Stimulated activated CD8-positive, alpha-beta memory T cell treated with anti-CD3 and anti-CD28 coated beads, Interleukin-7, amount 100 ng/mL, for 24 hours (primary cell): ENCODE data around the gene ADGRL3.

Experiments
- DNase-seq: peaks from one replicate; pipeline ENCODE4 v3.0.0-alpha.2; 2020; ENCODE audit warnings: low read depth

The ADGRL3 gene

DNA sequence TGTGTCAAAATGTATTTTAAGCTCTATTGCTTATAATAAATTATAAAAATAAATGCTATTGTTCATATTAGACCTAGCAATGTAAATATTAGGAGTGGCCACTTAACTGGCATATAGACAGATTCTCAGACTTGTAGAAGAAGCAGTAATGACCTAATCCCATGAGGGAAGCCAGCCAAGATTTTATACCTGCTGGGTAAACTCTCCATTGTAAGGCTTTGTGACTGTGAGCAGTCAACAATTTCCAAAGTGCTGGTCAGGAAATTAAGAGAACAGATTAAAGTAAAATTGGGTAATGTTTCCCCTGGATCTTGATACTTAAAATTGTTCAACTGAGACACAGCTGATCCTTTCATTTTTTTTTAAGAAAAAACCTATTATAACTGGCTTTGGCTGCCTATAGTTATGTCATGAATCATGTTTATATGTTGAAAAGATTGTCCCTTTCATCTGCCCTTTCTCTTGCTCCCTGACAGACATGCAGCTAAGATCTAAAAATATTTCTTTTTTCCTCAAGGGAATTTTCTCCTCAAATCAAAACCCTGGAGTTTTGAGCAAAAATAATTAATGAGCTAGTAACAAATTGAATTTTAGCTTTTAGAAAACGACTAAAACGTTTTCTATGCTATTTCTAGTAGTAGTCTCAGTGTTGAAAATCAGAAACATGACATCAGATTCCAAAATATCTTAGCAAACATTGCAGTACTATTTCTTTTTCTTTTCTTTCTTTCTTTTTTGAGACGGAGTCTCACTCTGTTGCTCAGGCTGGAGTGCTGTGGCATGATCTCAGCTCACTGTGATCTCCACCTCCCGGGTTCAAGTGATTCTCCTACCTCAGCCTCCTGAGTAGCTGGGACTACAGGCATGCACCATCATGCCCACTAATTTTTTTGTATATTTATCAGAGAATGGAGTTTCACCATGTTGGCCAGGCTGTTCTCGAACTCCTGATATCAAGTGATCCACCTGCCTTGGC lies 77.9 kb downstream of the ADGRL3 start:
- DNase-seq, result no peak

DNA sequence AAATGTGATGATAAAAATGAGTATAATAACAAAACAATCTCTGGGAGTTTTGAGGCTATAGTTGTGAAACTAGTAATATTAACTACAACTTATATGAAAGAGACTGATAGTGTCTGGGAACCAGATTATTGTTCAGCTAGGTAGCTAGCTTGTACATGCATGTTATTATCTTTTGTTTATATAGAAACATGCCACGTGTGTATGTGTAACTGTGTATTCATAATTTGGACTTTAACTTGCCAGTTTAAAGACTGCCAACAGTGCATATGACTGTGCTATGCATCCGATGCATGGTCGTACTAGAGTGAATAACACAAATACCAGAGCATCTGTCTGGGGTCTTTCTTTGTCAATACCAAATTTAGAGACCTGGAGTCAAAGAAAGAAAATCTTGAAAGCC lies 92.2 kb downstream of the ADGRL3 start:
- no peak for DNase-seq

DNA sequence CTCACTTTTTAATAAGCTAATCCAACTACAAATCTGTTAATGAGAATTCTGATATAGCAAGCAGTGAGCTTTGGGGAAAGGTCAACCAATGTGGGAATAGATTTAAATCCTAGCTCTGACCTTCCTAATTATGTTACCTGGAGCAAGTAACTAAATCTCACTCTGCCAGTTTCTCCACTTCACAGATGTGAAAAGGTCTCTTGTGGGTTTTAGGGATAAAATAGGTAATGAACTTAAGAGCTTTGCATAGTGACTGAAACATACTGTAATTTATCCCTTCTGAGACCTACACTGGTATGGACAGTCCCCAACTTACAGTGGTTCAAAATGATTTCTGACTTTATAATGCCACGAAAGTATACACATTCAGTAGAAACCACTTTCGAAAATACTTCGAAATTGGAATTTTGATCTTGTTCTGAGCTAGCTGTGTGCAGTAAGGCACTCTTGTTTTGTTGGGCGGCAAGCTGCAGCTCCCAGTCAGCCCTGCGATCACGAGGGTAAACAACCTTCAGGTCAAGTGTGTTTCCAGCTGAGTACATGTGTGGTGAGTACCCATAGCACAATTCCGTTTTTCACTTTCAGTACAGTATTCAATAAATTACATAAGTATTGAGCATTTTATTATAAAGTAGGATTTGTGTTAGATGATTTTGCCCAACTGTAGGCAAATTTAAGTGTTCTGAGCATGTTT lies 93.7 kb downstream of the ADGRL3 start:
- DNase-seq, result no peak

DNA sequence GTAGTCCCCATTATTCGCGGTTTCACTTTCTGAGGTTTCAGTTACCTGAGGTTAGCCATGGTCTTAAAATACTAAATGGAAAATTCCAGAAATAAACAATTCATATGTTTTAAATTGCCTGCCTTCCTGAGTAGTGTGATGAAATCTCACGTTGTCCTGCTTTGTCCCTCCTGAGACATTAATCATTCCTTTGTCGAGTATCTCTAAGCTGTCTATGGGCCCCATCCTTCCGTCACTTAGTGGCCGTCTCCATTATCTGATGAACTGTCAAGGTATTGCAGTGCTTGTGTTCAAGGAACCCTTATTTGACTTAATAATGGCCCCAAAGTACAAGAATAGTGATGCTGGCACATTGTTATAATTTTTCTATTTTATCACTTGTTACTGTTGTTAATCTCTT lies 94.8 kb downstream of the ADGRL3 start:
- DNase-seq, result no peak

DNA sequence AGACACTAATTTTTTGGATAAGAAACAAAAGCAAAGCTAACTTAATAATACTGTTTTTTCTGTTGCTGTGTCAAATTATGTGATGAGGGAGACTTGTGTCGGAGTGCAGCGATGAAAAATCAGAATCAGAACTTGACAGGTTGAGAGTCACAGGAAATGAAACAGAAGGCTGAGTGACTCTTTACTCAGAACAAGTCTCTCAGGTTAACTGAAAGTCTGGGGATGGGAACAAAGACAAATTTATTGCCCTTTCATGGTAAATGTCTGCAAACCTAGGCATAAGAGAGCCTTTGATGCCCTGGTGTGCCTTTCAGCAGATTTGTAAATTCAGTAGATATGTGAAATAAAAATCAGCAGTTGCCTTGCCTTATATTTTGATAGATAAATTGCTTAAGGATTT lies 96.0 kb downstream of the ADGRL3 start:
- DNase-seq, result no peak

DNA sequence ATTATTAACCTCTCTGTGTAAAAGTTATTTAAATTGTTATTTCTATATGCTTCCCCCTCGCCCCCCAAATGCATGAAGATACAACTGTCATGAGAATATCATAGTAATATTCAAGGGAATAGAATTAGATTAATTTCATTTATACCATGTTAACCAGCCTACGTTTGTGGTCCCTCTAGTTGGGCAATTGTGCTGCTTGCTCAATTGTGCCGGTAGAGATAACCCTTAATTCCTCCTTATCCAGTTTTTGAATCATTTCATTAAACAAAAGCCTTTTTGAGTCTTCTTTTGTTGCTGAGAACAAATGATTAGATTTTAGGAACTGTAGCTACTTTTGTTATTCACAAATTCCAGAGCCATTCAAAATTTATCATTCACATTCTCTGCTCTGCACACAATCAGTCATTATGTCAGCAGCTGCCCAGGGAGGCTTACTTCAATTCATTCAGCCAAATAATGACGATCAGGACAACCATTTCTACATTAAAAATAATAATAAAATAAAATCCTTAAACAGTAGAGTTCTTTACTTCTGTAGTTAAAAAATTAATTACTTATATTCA lies 98.1 kb downstream of the ADGRL3 start:
- no peak for DNase-seq

DNA sequence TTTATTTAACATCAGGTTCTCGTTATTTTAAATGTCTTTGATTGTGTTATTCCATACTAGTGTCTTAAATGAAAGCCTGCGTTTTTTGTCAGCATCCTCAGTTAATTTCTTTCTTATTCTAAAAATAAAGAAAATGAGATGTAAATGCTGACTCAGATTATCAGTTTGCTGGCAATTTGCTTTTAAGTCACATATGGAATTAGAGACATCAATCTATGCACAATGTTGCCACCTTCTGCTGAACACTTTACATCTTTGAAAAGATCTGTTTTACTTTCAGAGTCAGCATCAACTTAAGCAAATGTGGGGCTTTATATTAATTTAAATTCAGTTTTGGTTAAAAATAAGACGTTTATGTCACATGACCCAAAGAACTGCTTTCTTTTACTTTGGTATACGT lies 99.2 kb downstream of the ADGRL3 start:
- no peak for DNase-seq

DNA sequence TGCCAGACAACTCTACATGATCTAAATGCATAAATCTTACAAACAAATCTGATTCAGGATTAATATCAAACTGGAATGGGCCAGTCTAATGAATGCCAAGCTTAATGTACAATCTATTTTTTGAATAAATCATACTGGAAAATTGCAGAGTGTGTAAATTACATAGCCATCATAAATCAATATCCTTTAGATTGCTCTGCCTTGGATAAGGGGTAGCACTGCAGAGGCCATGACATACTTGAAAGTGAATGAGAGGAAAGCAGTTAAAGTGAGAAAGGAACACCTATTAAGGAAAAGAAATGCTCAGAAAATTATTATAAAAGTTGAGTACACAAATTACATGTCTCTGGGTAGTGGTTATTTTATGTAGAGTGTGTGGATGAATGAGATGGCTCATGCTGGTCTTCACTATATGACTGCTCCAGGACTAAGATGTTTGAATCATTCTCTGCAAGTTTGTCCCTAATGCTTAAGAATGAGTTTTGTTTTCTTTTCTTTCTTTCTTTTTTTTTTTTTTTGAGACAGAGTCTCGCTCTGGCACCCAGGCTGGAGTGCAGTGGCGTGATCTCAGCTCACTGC lies 100.2 kb downstream of the ADGRL3 start:
- no peak for DNase-seq

DNA sequence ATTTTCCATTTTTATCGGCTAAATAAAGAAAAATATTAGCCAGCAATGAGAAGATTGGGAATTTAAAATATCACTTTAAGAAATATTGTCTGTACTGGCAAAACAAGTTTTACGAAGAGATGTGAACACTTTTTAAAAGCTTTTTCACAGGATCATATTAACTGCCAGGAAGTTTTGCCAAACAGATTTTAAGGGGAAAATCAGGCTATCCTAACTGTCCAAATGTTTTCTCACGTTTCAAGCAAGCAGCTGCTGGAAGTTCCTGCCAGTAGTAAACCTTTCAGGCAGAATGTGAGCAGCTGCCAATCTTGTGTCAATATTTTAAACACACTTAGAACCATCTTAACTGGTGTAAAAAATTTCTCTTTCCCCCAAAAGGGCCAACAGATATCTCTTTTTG lies 101.1 kb downstream of the ADGRL3 start:
- no peak for DNase-seq

DNA sequence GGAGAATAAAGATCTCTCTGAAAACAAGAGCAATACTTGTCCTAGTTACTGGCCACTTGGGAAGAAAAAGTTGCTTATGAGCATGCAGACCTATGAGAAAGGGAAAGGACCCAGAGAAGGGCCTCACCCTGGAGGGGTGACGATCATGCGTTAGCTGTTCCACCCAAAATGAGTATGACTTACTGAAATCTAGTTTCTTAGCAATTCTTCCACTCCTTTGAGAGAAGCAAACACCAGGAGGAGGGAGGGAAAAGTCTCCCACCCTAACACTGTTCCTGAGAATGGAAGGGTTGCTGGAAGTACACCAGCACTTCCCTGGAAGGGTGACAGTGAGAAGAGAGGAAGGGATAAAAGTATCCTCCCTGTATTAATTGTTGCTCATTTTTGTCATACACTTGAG lies 107.9 kb downstream of the ADGRL3 start:
- DNase-seq, result no peak

DNA sequence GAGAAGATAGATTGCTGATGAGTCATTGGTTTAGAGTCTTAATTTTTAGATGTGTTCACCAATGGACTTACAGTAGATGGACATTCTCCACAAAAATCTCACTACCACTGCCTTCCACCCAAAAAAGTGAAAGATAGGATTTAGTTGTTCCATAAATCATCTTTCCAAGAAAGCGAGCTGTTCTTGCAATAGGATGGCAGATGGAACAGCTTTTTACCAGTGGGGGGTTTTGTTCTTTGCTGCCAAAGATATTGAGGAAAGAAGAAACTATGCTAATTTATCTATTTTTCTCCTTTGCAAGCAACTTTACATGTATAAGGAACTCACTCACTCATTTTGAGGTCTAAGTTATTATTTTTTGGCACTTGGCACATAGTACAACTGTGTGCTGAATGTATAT lies 109.5 kb downstream of the ADGRL3 start:
- no peak for DNase-seq

DNA sequence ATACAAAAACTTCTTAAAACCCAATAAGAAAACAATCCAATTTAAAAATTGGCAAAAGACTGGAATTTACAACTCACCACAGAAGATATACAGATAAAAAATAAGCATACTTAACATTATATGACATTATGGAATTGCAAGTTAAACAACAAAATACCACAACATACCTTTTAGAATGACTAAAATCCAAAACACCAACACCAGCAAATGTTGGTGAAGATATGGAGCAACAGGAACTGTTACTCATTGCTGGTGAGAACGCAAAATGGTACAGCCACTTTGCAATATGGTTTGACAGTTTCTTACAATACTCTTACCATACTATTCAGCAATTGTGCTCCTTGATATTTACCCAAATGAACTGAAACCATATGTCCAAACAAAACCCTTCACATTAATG lies 112.4 kb downstream of the ADGRL3 start:
- DNase-seq, result no peak

DNA sequence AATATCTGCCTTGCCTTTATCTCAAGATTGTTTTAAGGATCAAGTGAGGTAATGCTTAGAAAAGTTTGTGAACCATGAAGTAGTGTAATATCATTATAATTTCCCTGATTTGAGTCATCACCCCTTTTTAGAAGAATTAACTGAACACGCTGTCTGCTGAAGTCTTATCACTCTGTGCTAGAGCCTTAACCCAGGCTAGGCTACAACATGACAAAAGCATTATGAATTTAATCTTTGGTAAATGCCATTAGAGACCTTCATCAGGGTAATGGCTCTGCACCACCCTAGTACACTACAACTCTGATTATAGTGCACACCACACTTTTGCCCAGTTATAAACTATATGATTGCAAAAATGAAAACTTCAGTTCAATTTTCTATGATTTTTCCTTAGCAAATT lies 118.3 kb downstream of the ADGRL3 start:
- DNase-seq, result no peak

DNA sequence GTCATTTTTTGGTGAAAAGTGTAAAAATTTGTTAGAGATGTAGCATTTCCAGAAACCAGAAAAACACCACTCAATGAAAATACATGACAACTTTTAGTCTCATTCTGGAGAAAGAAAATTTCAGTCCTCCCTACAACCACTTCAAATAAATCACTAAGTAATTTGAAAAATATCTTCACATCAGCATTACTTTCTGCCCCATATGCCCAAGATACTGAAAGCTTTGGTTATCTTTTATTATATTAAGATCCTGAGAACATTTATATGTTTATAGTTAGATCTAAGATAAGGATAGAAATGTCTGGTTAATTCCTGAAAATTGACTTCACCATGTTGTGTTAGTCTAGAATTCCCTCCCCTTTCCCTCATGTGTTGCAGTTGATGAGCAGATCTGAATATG lies 119.0 kb downstream of the ADGRL3 start:
- no peak for DNase-seq

DNA sequence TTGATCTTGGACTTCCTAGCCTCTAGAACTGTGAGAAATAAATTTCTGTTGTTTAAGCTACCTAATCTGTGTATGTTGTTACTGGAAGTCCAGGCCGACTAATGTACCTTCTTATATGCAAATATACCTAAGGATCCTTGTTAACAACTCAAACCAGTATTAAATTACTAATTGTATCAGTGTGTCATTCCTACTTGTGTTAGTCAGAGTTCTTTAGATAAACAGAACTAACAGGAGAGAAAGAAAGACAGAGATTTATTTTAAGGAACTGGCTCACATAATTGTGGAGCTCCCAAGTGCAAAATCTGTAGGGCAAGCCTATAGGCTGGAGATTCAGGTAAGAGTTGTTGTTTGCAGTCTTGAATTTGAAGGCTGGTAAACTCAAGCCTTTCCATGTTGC lies 120.0 kb downstream of the ADGRL3 start:
- DNase-seq, result no peak

DNA sequence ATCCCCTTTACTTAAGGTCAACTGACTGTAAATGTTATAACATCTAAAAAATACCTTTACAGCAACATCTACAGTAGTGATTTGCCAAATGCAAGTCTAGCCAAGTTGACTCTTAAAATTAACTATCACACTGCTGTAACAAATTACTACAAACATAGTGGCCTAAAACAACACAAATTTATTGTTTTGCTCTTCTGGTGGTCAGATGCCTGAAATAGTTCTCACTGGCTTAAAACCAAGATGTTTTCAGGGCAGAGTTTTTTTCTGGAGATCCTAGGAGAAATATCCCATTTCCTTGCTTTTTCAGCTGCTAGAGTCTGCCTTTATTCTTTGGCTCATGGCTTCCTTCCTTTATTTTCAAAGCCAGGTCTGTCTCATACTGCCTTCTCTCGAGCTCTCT lies 120.5 kb downstream of the ADGRL3 start:
- no peak for DNase-seq

DNA sequence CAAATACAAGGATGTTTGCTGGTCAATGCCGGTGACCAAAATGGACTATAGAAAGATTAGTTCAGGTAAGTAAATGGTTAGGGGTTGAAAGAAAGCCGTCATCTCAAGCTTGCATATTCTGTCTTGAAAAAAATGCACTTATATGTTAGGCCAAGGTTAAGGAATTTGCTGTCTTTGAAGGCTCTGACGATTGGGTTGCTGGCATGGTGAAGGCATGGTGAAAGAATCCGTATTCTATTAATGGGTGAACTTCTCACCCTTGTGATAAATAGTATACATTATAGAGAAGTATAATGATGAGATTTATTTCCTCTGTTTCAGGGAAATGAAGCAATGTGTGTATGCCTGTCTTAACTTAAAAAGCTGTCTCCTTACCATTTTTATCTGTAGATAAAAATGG lies 132.6 kb downstream of the ADGRL3 start:
- DNase-seq, result no peak

DNA sequence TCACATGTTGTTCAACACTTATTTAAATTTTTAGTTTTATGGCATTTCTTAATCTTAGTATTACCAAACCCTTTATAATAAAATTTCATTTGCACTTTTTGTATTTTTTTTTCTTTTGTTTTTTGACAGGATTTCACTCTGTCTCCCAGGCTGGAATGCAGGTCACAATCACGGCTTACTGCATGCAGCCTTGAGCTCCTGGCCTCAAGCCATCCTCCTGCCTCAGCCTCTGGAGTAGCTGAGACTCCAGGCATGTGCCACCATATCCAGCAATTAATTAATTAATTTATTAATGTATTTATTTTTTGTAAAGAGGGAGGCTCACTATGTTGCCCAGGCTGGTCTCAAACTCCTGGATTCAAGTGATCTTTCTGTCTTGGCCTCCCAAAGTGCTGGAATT lies 133.4 kb downstream of the ADGRL3 start:
- DNase-seq, result no peak

DNA sequence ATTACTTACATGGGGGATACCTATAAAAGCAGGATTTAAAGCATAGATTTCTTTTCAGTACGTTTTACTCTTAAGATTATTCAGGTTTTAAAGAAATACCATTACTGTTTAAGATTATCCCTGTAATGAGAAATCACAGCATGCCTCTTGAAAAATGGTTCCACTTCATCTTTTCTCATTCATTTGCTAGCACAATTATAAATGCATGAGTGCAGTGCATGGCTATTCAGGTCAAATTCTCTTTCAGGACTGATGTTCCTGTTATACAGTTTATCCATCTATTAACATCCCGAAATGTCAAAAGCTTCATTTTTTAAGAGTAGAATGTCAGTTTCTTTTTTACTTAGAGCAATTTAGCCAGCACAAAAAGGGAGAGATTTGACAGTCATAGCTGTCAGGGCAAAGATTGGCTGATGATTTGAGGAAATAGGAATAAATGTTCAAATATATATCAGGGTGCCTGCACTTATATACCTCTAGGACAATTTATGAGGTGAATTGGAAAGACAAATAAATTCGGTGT lies 135.2 kb downstream of the ADGRL3 start:
- no peak for DNase-seq

DNA sequence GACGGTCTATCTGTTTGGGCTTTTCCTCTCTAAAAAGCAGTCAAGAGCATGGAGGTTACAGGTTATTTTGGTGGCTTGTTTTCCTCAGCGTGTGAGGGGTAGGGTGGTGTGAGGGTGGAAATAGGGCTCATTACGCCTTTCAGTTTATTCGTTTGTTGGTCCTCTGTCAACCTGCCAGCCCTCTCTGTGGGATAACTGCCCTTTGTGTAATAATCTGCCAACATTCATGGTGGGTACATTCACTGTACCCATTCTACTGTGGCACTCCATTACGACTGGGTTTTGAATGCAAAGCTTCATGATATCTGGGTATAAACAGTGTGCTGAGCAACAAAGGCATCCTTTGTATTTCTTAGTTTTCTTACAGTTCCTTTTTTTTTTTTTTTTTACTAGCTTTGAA lies 136.4 kb downstream of the ADGRL3 start:
- DNase-seq, result no peak

DNA sequence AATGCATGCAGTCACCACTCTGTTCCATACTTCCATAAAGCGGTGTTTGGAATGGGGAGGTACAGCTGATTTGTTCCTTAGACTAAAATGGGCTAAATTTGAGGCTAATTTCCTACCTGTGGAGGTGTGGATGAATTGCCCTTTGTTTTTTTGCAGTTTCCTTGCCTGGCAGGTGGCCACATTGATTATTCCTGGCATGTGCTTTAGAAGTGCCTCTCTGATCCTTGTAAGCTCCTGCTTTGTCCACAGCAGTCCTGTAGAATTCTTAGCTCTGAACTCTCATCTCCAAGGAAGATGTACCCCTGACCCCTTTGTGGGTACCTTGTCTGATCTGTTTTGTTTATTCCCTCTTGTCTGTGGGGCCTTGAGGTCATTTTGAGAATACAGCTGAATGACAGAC lies 136.8 kb downstream of the ADGRL3 start:
- DNase-seq, result no peak

DNA sequence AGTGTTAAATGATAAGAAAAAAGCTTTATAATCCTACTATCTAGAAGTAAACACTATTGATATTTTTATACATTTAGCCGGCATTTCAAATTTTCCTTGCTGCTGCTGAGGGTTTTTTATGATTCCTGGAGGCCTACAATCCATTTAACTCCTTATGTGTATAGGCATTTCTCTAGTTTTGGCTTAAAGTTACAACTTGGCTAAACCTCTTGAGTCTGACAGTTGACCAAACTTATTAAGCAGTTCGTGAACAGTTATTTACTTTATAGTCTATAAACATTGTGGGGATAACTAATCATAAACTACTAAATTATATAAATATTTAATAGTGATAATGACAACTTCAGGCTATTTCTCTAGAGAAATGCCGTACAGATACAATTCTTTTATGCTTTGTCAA lies 141.9 kb downstream of the ADGRL3 start:
- DNase-seq, result no peak

DNA sequence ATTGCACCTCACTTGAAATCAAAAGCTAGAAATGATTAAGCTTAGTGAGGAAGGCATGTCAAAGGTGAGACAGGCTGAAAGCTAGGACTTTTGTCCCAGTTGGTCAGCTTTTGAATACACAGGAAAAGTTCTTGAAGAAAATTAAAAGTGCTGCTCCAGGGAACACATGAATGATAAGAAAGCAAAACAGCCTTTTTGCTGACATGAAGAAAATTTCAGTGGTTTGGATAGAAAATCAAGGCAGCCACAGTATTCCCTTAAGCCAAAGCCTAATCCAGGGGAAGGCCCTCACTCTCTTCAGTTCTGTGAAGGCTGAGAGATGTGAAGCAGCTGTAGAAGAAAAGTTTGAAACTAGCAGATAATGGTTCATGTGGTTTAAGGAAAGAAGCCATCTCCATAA lies 150.8 kb downstream of the ADGRL3 start:
- DNase-seq, result no peak
